ENCODE results near the gene CPB2. TPM values are rescaled to one million over a fixed set of nuclear protein-coding genes. Genes with fewer than 3 reads are reported as not detected.

Gene CPB2
- polyA plus RNA-seq, 3 donors = 0.14 TPM; not detected in 2

- H3K27ac ChIP-seq (ENCODE audit: low read depth, low read length) = no peak overlapping the region
- 94 to 96% (median 95%) methylated on average over 4 of the region's 4 CpGs for WGBS, 3 donors
Measured at GRCh38 chr13:46031581-46032263, 73.1 kb downstream of the CPB2 start.

GRCh38 chr13:46025157-46025556, 79.7 kb downstream of the CPB2 start:
- H3K27ac ChIP-seq (ENCODE audit: low read depth, low read length) = no peak overlapping the region
- WGBS, 3 donors = 94 to 98% (median 97%) methylated on average over 4 of the region's 4 CpGs

GRCh38 chr13:46022481-46022880, 82.4 kb downstream of the CPB2 start:
- H3K27ac ChIP-seq (ENCODE audit: low read depth, low read length) = no peak overlapping the region
- WGBS, 3 donors = 92 to 99% (median 95%) methylated on average over 2 of the region's 2 CpGs

GRCh38 chr13:46016216-46016615, 88.6 kb downstream of the CPB2 start:
- H3K27ac ChIP-seq (ENCODE audit: low read depth, low read length) = no peak overlapping the region

- H3K27ac ChIP-seq (ENCODE audit: low read depth, low read length) = no peak overlapping the region
- 58 to 91% (median 70%) methylated on average over 3 of the region's 3 CpGs for WGBS, 3 donors
Measured at GRCh38 chr13:46015366-46015765, 89.5 kb downstream of the CPB2 start.

- no peak overlapping the region for H3K27ac ChIP-seq (ENCODE audit: low read depth, low read length)
Measured at GRCh38 chr13:46012404-46012803, 92.4 kb downstream of the CPB2 start.

- no peak overlapping the region for H3K27ac ChIP-seq (ENCODE audit: low read depth, low read length)
- 80 to 88% (median 86%) methylated on average over 6 of the region's 6 CpGs for WGBS, 3 donors
Measured at GRCh38 chr13:46010148-46010547, 94.7 kb downstream of the CPB2 start.

GRCh38 chr13:46008631-46009030, 96.2 kb downstream of the CPB2 start:
- no peak overlapping the region for H3K27ac ChIP-seq (ENCODE audit: low read depth, low read length)
- WGBS, 3 donors = 95 to 98% (median 97%) methylated on average over 2 of the region's 2 CpGs

GRCh38 chr13:46006688-46007452, 98.0 kb downstream of the CPB2 start:
- 84 to 90% (median 89%) methylated on average over 6 of the region's 6 CpGs for WGBS, 3 donors
- no peak overlapping the region for H3K27ac ChIP-seq (ENCODE audit: low read depth, low read length)

- WGBS, 3 donors = 91 to 98% (median 97%) methylated on average over 1 of the region's 1 CpG
Measured at GRCh38 chr13:46004491-46004890, 100.3 kb downstream of the CPB2 start.

More at GRCh38 chr13:46004491-46004890, 100.3 kb downstream of the CPB2 start:
- no peak overlapping the region for H3K27ac ChIP-seq (ENCODE audit: low read depth, low read length)

Other genes starting within 250 kb of the CPB2 start
- 10 to 100 TPM in 2 of 3 donors, 1 to 10 TPM in 1; 5.3 to 23.7 (median 12.7) TPM for gene ZC3H13, start 52.3 kb downstream of the CPB2 start, polyA plus RNA-seq
- gene LCP1, start 77.1 kb upstream of the CPB2 start, polyA plus RNA-seq = 10 to 100 TPM in 2 of 3 donors, 1 to 10 TPM in 1; 7.3 to 66.6 (median 42.7) TPM
- gene LRRC63, start 106.9 kb upstream of the CPB2 start, polyA plus RNA-seq = under 1 TPM in 2 of 3 donors, not detected in 1; 0.04 to 0.34 TPM